ENCODE data around the gene RBM12. TPM values are rescaled to one million over a fixed set of nuclear protein-coding genes. Genes with fewer than 3 reads are reported as not detected.
"Not testable (repeated sequence)": the region's sequence is repeated elsewhere in the genome, so short reads cannot be mapped to it uniquely, and the experiment has no call there.

The RBM12 gene
- 100 to 1,000 TPM in 5 of 7 donors, 10 to 100 TPM in 2; 30.0 to 130 (median 107) TPM for total RNA-seq
- polyA plus RNA-seq = 10 to 100 TPM; 20.4 to 63.5 TPM
- long read RNA-seq, donor 1, full-length matches to known transcripts = 5 of 25 reads
- long read RNA-seq, donor 1, partial matches to known transcripts = 0 of 25 reads
- long read RNA-seq, donor 1, other reads (novel, unspliced or antisense) = 20 of 25 reads
- long read RNA-seq, donor 2, full-length matches to known transcripts = 78 of 85 reads
- long read RNA-seq, donor 2, partial matches to known transcripts = 7 of 85 reads
- long read RNA-seq, donor 2, other reads (novel, unspliced or antisense) = 0 of 85 reads
- long read RNA-seq, donor 3, full-length matches to known transcripts = 61 of 77 reads
- long read RNA-seq, donor 3, partial matches to known transcripts = 1 of 77 reads
- long read RNA-seq, donor 3, other reads (novel, unspliced or antisense) = 15 of 77 reads

- peak; percentile 92 to 95 (median 94) for DNase-seq
- intact Hi-C loops (cut with DNase I) = loop anchor here in 2 of 4 donors (2.0 to 5.0 kb wide), 2 partner anchors 47 to 48 kb away; partner anchors contain the start of gene SPAG4 (in 1 of the 2)
- Histone ChIP-seq H3K27ac (peak within 1 kb of the TSS; percentile 94), H3K27me3 (no peaks in the 10 kb centered on the region), H3K9me3 (no peaks in the 10 kb centered on the region), H3K4me3 (peak within 1 kb of the TSS; percentile 86), H3K36me3 (no peaks in the 10 kb centered on the region), H3K4me1 (ENCODE audit: insufficient read depth) (peaks cover 6% of the 10 kb centered on the region)
- WGBS, 3 donors = 0 to 1% (median 1%) methylated on average over 46 to 61 of the region's 61 CpGs
- TF ChIP-seq EP300 (IDR thresholded peaks at IDR 0.05) (peak; percentile 26), CTCF (IDR thresholded peaks at IDR 0.05) (peak in 2 of 3 donors; percentile 5 to 16), POLR2A (IDR thresholded peaks at IDR 0.05) (peak; percentile 99)
Observed at GRCh38 chr20:35664466-35665206, at the start of gene RBM12, which contains the start of gene CPNE1. TSS of gene RBM12 (minus strand) at chr20:35664900. CDS start at chr20:35655322, 9,578 bp downstream. TSS of gene CPNE1 (minus strand) at chr20:35664900. CDS start at chr20:35632923, 31,977 bp downstream.

DNA sequence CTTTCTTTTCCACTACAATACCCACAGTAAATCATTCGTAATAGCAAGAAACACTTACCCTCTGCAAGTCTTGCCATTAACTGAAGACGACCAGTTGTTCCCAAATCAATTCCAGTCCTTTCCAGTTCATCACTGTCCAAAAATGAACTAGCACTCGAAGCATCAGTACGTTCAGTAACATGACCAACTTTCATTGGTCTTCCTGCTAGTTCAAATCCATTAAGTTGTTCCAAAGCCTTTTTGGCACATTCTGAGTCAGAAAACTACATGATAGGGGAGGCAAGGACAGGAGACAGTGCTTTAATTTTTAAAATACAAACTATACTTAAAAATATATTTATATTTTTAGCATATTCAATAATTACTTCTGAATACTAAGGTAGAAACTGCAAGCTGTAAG, 49.4 kb upstream of the RBM12 start:
- no peak overlapping the region for H3K27ac ChIP-seq
- intact Hi-C loops (cut with DNase I) = no loop called here
- no peaks in the 10 kb centered on the region for H3K27me3 ChIP-seq
- WGBS, 3 donors = 61 to 66% (median 65%) methylated on average over 4 of the region's 4 CpGs
- H3K9me3 ChIP-seq = no peaks in the 10 kb centered on the region
- H3K4me1 ChIP-seq (ENCODE audit: insufficient read depth) = no peaks in the 10 kb centered on the region
- no peak overlapping the region for H3K4me3 ChIP-seq
- H3K36me3 ChIP-seq = no peaks in the 10 kb centered on the region
- no peak for DNase-seq
- TF ChIP-seq CTCF (IDR thresholded peaks at IDR 0.05) = no peak
- TF ChIP-seq EP300 (IDR thresholded peaks at IDR 0.05) = no peak
- TF ChIP-seq POLR2A (IDR thresholded peaks at IDR 0.05) = no peak

GRCh38 chr20:35713120-35713519, 48.4 kb upstream of the RBM12 start:
- H3K27me3 ChIP-seq; H3K9me3 ChIP-seq; H3K27ac ChIP-seq; intact Hi-C loops (cut with DNase I); DNase-seq; H3K4me3 ChIP-seq; H3K36me3 ChIP-seq; H3K4me1 ChIP-seq (ENCODE audit: insufficient read depth): not testable (repeated sequence)
- WGBS, 3 donors = 84 to 89% (median 85%) methylated on average over 9 of the region's 9 CpGs

GRCh38 chr20:35711588-35712209, 47.0 kb upstream of the RBM12 start:
- 67 to 70% (median 68%) methylated on average over 6 of the region's 6 CpGs for WGBS, 3 donors
- TF ChIP-seq POLR2A (IDR thresholded peaks at IDR 0.05) (no peak), CTCF (IDR thresholded peaks at IDR 0.05) (no peak), EP300 (IDR thresholded peaks at IDR 0.05) (no peak)
- Histone ChIP-seq H3K36me3 (no peaks in the 10 kb centered on the region), H3K9me3 (no peaks in the 10 kb centered on the region), H3K27ac (no peak overlapping the region), H3K4me3 (no peak overlapping the region), H3K4me1 (ENCODE audit: insufficient read depth) (no peaks in the 10 kb centered on the region), H3K27me3 (no peaks in the 10 kb centered on the region)
- intact Hi-C loops (cut with DNase I) = no loop called here
- no peak for DNase-seq
